Breast epithelium (tissue), 3 donors: ENCODE data around the gene MPP1.

Experiments
- POLR2A ChIP-seq: fragments of 450-650 bp; IDR thresholded peaks from one replicate; pipeline ENCODE4 v1.6.1; 2016; ENCODE audit warnings: antibody characterized with exemption, mild to moderate bottlenecking, moderate library complexity
- TF ChIP-seq, protein P1 (sequence below), 3 donors: fragments of 450-650 bp; IDR thresholded peaks; one replicate each; pipeline ENCODE4 v1.5.1; 2016 to 2017; ENCODE audit warnings: antibody characterized with exemption in 3 of 3, mild to moderate bottlenecking in 3 of 3, moderate library complexity in 3 of 3

DNA sequence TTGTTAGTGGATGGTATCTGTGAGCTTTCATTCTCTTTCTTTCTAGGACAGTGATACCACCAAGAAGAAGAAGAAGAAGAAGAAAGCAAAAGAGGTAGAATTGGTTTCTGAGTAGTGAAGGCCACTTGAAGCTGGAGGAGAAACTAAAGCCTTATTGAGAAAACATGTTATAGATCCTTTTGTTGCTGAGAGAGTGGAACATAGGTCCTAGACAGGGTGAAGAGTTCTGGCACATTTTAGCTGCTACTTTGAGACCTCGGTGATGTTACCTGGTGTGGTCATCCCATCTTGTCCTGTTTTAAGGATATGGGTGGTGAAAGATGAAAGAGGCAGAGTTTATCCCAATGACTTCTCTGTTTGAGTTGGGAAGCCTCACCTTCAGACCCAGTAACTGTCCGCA, 28.5 kb downstream of the MPP1 start:
- TF ChIP-seq POLR2A: no peak
- TF ChIP-seq, protein P1, sequence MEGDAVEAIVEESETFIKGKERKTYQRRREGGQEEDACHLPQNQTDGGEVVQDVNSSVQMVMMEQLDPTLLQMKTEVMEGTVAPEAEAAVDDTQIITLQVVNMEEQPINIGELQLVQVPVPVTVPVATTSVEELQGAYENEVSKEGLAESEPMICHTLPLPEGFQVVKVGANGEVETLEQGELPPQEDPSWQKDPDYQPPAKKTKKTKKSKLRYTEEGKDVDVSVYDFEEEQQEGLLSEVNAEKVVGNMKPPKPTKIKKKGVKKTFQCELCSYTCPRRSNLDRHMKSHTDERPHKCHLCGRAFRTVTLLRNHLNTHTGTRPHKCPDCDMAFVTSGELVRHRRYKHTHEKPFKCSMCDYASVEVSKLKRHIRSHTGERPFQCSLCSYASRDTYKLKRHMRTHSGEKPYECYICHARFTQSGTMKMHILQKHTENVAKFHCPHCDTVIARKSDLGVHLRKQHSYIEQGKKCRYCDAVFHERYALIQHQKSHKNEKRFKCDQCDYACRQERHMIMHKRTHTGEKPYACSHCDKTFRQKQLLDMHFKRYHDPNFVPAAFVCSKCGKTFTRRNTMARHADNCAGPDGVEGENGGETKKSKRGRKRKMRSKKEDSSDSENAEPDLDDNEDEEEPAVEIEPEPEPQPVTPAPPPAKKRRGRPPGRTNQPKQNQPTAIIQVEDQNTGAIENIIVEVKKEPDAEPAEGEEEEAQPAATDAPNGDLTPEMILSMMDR (IDR thresholded peaks at IDR 0.05): no peak
